NCI-H187 (cell line): ENCODE data around the gene FBXO28.

Experiments
- DNase-seq, 2 experiments: peaks; one replicate each; lab custom pipeline; 2025; lab: John Stamatoyannopoulos, UW

The FBXO28 gene

DNA sequence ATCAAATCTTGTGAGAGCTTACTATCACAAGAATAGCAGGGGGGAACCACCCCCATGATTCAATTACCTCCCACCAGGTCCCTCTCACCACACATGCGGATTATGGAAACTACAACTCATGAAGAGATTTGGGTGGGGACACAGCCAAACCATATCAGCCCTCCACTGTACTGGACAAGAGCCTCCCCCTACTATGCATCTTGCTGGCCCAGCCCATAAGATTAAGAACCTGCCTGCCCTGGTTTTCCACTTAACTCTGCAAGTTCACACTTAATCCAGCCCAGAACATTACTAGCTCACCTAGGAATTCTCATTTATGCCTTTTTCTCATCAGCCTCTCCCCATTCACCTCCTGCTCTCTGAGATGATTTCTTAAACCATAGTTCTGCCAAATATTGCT, 18.0 kb upstream of the FBXO28 start:
- no peak for DNase-seq

GRCh38 chr1:224096773-224097172, 17.1 kb upstream of the FBXO28 start:
- no peak for DNase-seq

- DNase-seq = no peak
Observed at GRCh38 chr1:224098007-224098406, 15.9 kb upstream of the FBXO28 start.

DNA sequence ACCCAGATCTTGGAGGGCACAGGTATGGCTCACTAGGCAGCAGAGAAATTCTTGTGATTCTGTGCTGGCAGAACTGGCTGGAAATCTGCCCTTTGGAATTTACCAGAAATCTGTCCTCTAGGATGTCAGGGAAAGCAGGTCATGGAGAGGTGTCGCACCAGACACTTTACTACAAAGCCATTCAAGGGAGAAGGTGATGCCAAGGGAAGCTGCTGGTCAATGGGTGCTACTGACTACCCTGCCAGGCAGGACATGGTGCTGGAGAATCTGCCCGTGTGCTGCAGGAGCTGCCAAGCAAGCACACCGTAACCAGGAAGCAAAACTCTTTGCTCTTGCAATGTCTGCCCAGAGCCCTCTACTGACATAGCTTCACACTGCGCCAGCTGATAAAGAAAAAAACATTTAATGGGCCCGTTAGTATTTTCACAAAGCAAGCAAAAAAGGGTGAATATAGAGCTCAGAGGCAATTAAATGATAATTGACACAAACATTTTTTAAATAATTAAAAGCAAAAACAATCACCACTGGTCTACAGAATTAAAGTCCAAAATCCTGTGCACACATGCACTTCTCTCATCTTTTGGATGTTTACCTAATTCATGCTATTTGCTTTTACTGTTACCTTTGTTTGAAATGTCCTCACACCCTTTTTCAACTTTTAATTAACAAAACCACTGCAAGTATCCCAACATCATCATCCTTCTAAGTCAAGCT, 7.2 kb upstream of the FBXO28 start:
- DNase-seq = no peak

- no peak for DNase-seq
Observed at GRCh38 chr1:224107282-224107625, 6.7 kb upstream of the FBXO28 start.

DNA sequence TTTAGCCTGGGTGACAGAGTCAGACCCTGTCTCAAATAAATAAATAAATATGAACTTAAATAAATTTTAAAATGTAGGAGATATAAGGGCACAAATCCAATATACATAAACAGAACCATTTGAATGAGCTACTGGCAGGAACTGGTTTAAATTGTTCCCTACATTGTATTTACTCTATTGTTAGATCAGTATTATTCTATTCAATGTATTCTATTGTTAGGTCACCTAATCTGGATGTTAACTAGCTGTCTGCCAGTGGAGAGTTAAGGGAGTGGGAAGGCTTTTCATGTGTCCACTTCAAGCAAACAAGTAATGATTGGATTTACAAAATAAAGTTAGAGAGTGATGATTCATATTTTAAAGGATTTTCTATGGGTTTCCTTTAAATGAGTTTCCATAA, 4.9 kb upstream of the FBXO28 start:
- no peak for DNase-seq

DNA sequence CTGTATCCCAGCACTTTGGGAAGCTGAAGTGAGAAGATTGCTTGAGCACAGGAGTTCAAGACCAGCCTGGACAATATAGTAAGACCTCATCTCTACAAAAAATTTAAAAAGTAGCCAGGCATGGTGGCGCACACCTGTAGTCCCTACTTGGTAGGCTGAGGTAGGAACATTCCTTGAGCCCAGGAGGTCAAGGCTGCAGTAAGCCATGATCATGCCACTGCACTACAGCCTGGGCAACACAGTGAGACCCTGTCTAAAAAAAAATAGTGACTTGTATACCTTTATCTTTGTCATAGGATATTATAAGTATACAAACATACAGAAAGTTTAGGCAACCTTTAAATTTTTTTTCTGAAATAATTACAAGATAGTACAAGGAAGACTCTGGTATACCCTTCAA, 3.9 kb upstream of the FBXO28 start:
- no peak for DNase-seq

DNA sequence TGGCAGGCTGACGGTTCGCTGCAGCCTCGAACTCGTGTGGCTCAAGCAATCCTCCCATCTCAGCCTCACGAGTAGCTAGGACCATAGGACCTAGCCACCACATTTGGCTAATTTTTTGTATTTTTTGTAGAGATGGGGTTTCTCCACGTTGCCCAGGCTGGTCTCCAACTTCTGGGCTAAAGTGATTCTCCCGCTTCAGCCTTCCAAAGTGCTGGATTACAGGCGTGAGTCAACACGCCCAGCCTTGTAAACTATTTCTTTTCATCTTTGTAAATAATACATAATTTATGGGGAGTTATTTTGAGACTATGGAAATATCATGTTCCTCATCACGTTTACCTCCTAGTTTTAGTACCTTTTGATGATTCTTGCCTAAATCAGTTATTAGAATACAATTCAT, 906 bp upstream of the FBXO28 start:
- DNase-seq = no peak

GRCh38 chr1:224113545-224113917, 380 bp upstream of the FBXO28 start:
- no peak for DNase-seq

DNA sequence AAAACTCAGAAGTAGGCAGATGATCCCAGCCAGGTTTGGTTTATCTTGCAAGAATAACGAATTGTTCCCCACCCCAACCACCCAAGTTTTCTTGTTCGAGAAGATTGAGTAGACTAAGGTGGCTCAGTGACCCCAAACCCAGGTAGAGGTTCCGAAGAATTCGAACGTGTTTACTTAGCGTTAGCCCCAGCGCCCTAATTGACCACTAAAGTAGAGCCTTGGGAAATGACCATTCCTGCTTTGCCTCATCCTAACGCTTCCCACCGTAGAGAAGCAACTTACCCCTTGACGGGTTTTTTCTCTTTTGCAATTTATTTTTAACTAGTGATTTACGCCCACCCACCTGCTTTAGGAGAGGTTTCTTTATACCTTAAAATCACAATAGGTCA, 870 bp downstream of the FBXO28 start:
- no peak for DNase-seq

- peak in 1 of 2 experiments; percentile 15 for DNase-seq
Observed at GRCh38 chr1:224116131-224116530, 2.2 kb downstream of the FBXO28 start.

DNA sequence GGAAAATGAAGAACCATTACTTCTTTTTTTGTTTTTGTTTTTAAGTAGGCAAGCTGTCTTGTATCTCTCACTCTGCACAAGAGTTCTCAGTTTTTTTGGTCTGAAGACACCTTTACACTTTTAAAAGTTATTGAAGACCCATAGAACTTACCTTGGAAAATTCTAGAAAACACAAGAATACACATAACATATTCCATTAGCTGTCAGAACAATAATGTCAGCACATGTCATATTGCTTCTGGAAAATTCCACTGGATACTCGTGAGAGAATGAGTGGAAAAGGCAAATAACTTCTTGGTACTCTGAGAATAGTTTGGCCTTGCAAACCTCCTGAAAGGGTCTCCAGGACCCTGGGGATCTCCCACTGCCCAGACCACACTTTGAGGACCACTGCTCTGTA, 4.8 kb downstream of the FBXO28 start:
- DNase-seq = no peak

- DNase-seq = no peak
Observed at GRCh38 chr1:224123136-224123535, 9.2 kb downstream of the FBXO28 start.

- DNase-seq = no peak
Observed at GRCh38 chr1:224124220-224124619, 10.3 kb downstream of the FBXO28 start.

GRCh38 chr1:224127925-224128819, 14.3 kb downstream of the FBXO28 start:
- DNase-seq = no peak

DNA sequence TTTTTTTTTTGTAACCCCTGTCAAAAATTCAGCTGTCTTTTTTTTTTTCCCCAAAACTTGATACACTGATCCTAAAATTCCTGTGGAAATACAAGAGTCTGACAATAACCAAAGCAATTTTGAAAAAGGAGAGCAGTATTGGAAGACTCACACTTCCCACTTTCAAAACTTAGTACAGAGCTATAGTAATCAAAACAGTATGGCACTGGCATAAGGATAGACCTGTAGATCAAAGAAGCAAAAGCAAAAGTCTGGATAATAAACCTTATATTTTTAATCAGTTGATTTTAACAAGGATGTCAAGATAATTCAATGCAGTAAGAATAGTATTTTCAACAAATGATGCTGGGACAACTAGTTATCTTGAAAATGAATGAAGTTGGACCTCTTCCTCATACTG, 17.3 kb downstream of the FBXO28 start:
- no peak for DNase-seq

DNA sequence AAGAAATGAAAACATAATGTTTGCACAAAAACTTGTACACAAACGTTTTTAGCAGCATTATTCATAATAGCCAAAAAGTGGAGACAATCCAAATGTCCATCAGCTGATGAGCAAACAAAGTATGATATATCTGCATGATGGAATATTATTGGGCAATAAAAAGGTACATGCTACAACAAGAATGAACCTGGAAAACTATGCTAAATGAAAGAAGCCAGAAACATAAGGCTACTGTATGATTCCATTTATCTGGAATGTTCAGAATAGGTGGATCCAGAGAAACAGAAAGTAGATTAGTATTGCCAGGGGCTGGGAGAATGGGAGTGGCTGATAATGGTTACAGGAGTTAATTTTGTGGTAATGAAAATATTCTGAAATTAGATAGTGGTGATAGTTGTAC, 19.0 kb downstream of the FBXO28 start:
- no peak for DNase-seq

GRCh38 chr1:224133741-224134299, 19.9 kb downstream of the FBXO28 start:
- DNase-seq = no peak

GRCh38 chr1:224137518-224137917, 23.6 kb downstream of the FBXO28 start:
- no peak for DNase-seq

- DNase-seq = no peak
Observed at GRCh38 chr1:224138198-224138597, 24.3 kb downstream of the FBXO28 start.

DNA sequence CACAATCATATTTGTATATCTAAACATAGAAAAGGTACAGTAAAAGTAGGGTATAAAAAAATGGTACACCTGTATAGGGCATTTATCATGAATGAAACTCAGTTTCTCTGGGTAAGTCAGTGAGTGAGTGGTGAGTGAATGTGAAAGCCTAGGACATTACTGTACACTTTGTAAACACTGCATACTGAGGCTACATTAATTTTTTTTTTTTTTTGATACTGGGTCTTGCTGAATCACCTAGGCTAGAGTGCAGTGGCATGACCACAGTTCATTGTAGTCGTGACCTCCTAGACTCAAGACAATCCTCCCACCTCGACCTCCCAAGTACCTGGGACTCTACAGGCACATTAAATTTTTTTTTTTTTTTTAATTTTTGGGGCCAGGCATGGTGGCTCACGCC, 27.8 kb downstream of the FBXO28 start:
- no peak for DNase-seq

- DNase-seq = no peak
Observed at GRCh38 chr1:224149709-224150108, 35.8 kb downstream of the FBXO28 start.

DNA sequence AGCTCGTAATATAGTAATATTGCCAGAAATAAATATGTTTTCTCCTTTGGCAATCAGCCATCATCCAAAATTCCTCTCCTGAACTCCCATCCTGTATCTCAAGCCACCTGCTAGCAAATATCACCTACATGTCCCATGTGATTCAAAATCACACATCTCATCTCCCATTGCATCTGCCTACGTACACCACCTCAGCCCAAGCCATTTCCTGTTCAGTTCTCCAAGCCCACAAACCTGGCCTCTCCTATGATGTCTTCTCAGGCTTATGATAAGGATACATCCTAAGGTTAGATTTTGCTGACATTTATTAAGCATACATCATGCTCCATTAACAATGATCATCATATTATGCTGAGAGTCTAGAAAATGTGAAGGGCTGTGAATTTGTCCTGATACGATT, 37.2 kb downstream of the FBXO28 start:
- no peak for DNase-seq
